C4-2B (cell line): ENCODE measurements around the gene C10orf67.
A peak's percentile ranks its signal among the peaks of the same experiment; 100 is the strongest.
"Not testable (repeated sequence)": the region's sequence is repeated elsewhere in the genome, so short reads cannot be mapped to it uniquely, and the experiment has no call there.

ENCODE experiments used
- H3K27ac ChIP-seq: fragments of 450-650 bp; 2 replicates; pipeline ENCODE4 v1.5.1; 2017
- ZFX ChIP-seq: fragments of 450-650 bp; IDR thresholded peaks from 2 replicates; pipeline ENCODE4 v1.6.1; 2017
- TF ChIP-seq, protein P1 (sequence below): fragments of 450-650 bp; conservative IDR thresholded peaks from 2 replicates; pipeline ENCODE4 v1.5.1; 2017; ENCODE audit warnings: mild to moderate bottlenecking

Gene C10orf67

DNA sequence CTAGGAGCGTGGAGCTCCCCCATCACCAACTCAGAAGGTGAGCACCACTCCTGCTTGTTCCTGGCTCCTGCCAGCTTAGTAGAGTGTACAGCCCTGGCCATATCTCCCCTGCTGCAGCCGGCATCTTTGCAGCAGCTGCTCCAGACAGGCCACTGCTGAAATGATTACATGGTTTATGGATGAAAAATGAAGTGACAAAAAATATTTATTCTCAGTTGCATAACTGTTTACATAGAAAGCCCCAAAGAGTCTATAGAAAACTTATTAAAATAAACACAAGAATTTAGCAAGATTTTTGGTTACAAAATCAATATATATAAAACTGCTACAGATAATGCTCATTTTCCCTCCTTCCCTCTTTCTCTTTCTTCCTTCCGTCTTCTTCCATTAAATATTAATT is 27.2 kb downstream of the C10orf67 start:
- no peak overlapping the region for H3K27ac ChIP-seq
- TF ChIP-seq ZFX = no peak
- TF ChIP-seq, protein P1, sequence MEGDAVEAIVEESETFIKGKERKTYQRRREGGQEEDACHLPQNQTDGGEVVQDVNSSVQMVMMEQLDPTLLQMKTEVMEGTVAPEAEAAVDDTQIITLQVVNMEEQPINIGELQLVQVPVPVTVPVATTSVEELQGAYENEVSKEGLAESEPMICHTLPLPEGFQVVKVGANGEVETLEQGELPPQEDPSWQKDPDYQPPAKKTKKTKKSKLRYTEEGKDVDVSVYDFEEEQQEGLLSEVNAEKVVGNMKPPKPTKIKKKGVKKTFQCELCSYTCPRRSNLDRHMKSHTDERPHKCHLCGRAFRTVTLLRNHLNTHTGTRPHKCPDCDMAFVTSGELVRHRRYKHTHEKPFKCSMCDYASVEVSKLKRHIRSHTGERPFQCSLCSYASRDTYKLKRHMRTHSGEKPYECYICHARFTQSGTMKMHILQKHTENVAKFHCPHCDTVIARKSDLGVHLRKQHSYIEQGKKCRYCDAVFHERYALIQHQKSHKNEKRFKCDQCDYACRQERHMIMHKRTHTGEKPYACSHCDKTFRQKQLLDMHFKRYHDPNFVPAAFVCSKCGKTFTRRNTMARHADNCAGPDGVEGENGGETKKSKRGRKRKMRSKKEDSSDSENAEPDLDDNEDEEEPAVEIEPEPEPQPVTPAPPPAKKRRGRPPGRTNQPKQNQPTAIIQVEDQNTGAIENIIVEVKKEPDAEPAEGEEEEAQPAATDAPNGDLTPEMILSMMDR = no peak

DNA sequence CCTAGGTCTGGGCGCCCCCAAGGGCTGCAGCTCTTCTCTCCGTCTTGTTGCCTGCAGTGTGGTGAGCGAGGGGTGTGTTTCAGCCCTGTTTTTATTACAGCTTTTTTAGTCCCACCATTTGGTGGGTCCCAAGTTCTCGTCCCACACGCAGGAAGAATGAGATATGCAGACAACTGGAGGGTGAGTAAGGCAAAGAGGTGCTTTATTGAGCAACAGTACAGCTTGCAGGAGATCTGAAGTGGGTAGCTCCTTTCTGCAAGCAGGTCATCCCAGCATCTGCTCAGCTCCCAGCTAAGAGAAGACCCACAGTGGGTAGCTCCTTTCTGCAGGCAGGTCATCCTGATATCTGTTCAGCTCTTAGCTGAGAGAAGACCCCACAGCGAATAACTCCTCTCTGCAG is 28.2 kb downstream of the C10orf67 start:
- H3K27ac ChIP-seq = no peak overlapping the region
- TF ChIP-seq ZFX = no peak
- TF ChIP-seq, protein P1 = no peak

DNA sequence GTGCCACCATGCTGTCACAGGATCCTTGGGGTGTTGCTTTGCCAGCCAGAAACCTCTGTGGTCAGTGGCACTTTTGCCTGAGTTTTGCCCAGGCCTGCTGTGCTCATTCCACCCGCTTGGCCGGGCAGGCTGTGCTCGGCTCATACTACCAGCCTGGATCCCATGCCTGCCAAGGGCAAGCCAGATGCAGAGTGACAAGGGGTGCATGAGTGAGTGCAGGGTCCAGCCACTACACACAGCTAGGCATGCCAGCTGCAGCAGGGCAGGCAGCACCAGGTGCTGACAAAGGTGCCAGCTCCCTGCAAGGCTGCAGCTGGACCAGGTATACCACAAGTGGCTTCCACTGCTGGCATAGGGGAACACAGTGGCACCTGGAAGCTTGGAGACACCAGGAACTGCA is 28.6 kb downstream of the C10orf67 start:
- H3K27ac ChIP-seq = no peak overlapping the region
- TF ChIP-seq, protein P1 = no peak
- TF ChIP-seq ZFX = no peak

GRCh38 chr10:23314835-23315239 is 29.8 kb downstream of the C10orf67 start:
- TF ChIP-seq ZFX = no peak
- TF ChIP-seq, protein P1 = peak; percentile 80

GRCh38 chr10:23311034-23311433 is 33.6 kb downstream of the C10orf67 start:
- no peak overlapping the region for H3K27ac ChIP-seq
- TF ChIP-seq ZFX = no peak
- TF ChIP-seq, protein P1 = no peak

More at GRCh38 chr10:23314835-23315239, 29.8 kb downstream of the C10orf67 start:
- no peak overlapping the region for H3K27ac ChIP-seq

DNA sequence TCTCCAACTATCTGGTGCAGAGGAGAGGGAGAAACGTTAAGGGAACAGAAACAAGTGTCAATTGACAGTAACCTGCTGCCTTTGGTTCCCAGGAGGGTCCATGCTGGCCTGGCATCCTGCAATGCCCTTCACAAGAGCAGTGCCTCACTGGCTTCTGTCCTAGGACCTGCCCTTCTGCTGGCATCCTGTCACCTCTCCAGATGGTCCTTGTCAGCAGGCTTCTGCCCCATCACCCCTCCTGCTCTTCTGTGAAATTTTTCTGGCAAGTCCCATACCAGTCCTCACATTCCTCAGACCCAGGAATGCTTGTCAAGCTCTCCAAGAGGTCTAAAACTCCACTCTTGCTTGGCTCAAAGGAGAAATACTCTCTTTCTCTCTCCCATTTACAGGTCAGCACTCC is 34.2 kb downstream of the C10orf67 start:
- H3K27ac ChIP-seq = no peak overlapping the region
- TF ChIP-seq, protein P1 = no peak
- TF ChIP-seq ZFX = no peak

- not testable (repeated sequence) for H3K27ac ChIP-seq
Measured at GRCh38 chr10:23299961-23300360, 44.6 kb downstream of the C10orf67 start.

DNA sequence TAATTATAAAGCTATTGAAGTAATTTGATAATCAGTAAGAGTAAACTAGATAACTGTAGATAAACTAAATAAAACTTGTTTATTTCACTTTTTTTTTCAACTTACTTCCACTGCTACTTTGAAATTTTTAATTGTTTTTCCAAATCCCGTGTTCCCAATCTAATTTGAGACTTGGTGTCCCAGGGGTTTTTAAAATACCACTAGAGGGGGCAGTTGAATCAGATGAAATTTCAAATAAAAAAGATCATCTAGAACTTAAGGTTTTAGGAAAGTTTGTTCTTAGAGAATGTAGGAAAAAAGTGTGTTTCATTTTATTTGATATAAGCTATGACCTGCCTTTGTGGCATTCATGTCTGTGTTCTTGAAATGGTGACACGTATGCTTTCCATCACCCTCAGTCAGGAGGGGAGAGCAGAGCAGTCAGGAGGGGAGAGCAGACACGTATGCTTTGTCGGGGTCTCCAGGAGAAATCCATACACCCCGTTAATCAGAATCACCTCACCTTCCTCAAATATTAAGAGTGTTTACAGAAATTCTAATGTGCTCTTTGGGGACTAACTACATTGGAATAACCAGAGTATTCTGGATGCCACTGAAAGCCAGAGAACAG is 49.9 kb downstream of the C10orf67 start:
- TF ChIP-seq ZFX = no peak
- TF ChIP-seq, protein P1 = peak; percentile 78
- H3K27ac ChIP-seq = no peak overlapping the region
